ENCODE data around the gene TCF12.

Gene TCF12

DNA sequence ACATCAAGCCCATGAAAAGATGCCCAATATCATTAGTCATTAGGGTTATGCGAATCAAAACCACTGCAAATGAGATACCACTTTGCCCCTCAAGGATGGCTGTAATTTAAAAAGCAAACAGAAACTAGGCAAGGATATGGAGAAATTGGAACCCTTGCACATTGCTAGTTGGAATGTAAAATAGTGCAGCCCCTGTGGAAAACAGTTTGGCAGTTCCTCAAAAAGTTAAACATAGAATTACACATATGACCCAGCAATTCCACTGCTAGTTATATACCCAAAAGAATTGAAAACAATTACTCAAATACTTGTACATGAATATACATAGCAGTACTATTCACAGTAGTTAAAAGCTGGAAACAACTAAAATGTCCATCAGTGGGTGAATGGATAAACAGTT lies 271.0 kb downstream of the TCF12 start:
- H3K27me3 ChIP-seq (ENCODE audit: control insufficient read depth, insufficient read depth, low read length, poor library complexity, severe bottlenecking), result no peaks in the 10 kb centered on the region
- 83 to 100% methylated on average over 1 of the region's 1 CpG for WGBS, 2 experiments

DNA sequence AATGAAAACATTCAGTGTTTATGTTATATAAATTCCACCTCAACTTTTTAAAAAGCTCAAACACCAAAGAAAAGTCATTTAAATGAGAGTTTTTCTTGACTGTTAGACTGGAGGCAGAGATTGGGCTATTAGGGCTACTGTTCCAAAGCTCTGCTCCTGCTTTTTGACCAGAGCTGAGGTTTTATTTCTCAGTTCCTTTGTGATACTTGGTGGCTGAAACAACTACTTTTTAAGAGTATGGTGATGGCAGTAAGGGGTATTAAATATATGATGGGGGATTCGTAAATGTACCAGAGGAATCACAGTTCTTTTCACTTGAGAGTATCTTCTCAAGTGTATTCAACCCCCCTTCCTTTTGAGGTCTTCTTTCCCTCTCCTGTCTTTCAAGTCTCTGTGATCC lies 271.8 kb downstream of the TCF12 start:
- H3K4me1 ChIP-seq (ENCODE audit: control insufficient read depth, insufficient read depth, low read length), result no peaks in the 10 kb centered on the region
- WGBS, 2 experiments, result 86 to 100% methylated on average over 1 of the region's 1 CpG
- no peaks in the 10 kb centered on the region for H3K27me3 ChIP-seq (ENCODE audit: control insufficient read depth, insufficient read depth, low read length, poor library complexity, severe bottlenecking)
- no peaks in the 10 kb centered on the region for H3K9me3 ChIP-seq (ENCODE audit: control insufficient read depth, low read length)
- H3K4me3 ChIP-seq (ENCODE audit: insufficient read depth, low read depth, low read length), result no peak overlapping the region
- no peak overlapping the region for H3K27ac ChIP-seq (ENCODE audit: insufficient read depth, low read depth, low read length, poor library complexity, severe bottlenecking)
- H3K36me3 ChIP-seq (ENCODE audit: control insufficient read depth, insufficient read depth, low read length), result no peaks in the 10 kb centered on the region

More for the DNA sequence above, 271.0 kb downstream of the TCF12 start:
- H3K27ac ChIP-seq (ENCODE audit: insufficient read depth, low read depth, low read length, poor library complexity, severe bottlenecking), result no peak overlapping the region
- no peak overlapping the region for H3K4me3 ChIP-seq (ENCODE audit: insufficient read depth, low read depth, low read length)
- no peaks in the 10 kb centered on the region for H3K9me3 ChIP-seq (ENCODE audit: control insufficient read depth, low read length)
- H3K4me1 ChIP-seq (ENCODE audit: control insufficient read depth, insufficient read depth, low read length), result no peaks in the 10 kb centered on the region
- H3K36me3 ChIP-seq (ENCODE audit: control insufficient read depth, insufficient read depth, low read length), result no peaks in the 10 kb centered on the region

DNA sequence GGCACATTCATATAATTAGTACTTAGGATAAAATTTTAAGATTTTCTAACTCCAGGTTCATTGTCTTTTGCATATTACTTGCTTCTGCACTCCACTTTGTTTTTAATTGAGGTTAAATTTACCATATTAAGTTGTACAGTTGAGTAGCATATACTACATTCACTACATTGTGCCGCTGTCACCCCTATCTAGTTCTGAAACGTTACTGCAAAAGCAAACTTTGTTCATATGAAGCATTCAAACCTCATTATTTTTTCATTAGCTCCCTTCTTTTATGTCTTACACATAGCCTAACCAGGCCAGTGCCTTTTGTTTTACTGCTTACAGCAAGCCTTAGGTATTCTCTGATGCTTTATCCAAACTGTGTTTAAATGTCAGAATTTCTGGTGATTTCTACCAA lies 274.7 kb downstream of the TCF12 start:
- Histone ChIP-seq H3K4me3 (ENCODE audit: insufficient read depth, low read depth, low read length) (no peak overlapping the region), H3K27ac (ENCODE audit: insufficient read depth, low read depth, low read length, poor library complexity, severe bottlenecking) (no peak overlapping the region), H3K4me1 (ENCODE audit: control insufficient read depth, insufficient read depth, low read length) (peaks cover 7% of the 10 kb centered on the region), H3K9me3 (ENCODE audit: control insufficient read depth, low read length) (no peaks in the 10 kb centered on the region), H3K27me3 (ENCODE audit: control insufficient read depth, insufficient read depth, low read length, poor library complexity, severe bottlenecking) (no peaks in the 10 kb centered on the region), H3K36me3 (ENCODE audit: control insufficient read depth, insufficient read depth, low read length) (no peaks in the 10 kb centered on the region)
- 85 to 97% methylated on average over 2 of the region's 2 CpGs for whole genome bisulfite sequencing, 2 experiments

DNA sequence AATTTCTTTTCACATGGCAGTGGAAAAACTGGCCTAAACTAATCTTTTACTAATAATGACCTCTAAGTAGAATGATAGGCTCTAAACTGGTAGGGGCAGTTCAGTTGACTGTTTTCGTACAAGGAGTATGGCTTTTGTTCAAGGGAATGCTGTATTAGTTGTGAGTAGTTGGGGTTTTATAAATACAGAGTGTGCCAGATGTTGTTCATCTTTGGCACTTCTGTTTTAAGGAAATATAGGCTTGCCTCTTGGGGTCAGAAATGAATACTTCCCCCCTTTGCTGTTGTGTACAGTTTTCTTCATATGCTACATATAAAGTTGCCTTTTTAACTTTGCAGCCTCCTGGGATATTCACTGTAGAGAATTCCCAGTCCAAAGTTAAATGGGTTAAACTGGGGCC lies 276.9 kb downstream of the TCF12 start:
- 89 to 91% methylated on average over 1 of the region's 1 CpG for WGBS, 2 experiments
- H3K4me3 ChIP-seq (ENCODE audit: insufficient read depth, low read depth, low read length), result no peak overlapping the region

DNA sequence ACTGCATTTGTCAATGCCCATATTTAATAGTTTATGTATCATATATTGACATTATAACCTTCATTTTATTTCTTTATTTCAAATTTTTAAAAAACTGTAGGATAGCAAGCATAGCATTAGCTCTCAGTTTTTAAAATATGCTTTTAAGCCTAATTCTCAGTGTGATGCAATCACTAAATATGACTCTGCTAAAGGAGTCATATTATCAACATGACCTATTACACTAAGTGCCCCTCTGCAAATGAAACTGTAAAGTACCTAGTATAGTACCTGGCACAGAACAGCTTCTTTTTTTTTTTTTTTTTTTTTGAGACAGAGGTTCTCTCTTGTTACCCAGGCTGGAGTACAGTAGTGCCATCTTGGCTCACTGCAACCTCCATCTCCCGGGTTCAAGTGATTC lies 278.4 kb downstream of the TCF12 start:
- no peaks in the 10 kb centered on the region for H3K36me3 ChIP-seq (ENCODE audit: control insufficient read depth, insufficient read depth, low read length)
- no peaks in the 10 kb centered on the region for H3K9me3 ChIP-seq (ENCODE audit: control insufficient read depth, low read length)
- peaks cover 14% of the 10 kb centered on the region for H3K4me1 ChIP-seq (ENCODE audit: control insufficient read depth, insufficient read depth, low read length)
- H3K27me3 ChIP-seq (ENCODE audit: control insufficient read depth, insufficient read depth, low read length, poor library complexity, severe bottlenecking), result no peaks in the 10 kb centered on the region
- WGBS, 2 experiments, result 89 to 96% methylated on average over 1 of the region's 1 CpG
- H3K4me3 ChIP-seq (ENCODE audit: insufficient read depth, low read depth, low read length), result no peak overlapping the region
- H3K27ac ChIP-seq (ENCODE audit: insufficient read depth, low read depth, low read length, poor library complexity, severe bottlenecking), result no peak overlapping the region

More for the DNA sequence above, 276.9 kb downstream of the TCF12 start:
- no peak overlapping the region for H3K27ac ChIP-seq (ENCODE audit: insufficient read depth, low read depth, low read length, poor library complexity, severe bottlenecking)
- no peaks in the 10 kb centered on the region for H3K36me3 ChIP-seq (ENCODE audit: control insufficient read depth, insufficient read depth, low read length)
- H3K9me3 ChIP-seq (ENCODE audit: control insufficient read depth, low read length), result no peaks in the 10 kb centered on the region
- no peaks in the 10 kb centered on the region for H3K27me3 ChIP-seq (ENCODE audit: control insufficient read depth, insufficient read depth, low read length, poor library complexity, severe bottlenecking)
- peaks cover 14% of the 10 kb centered on the region for H3K4me1 ChIP-seq (ENCODE audit: control insufficient read depth, insufficient read depth, low read length)

DNA sequence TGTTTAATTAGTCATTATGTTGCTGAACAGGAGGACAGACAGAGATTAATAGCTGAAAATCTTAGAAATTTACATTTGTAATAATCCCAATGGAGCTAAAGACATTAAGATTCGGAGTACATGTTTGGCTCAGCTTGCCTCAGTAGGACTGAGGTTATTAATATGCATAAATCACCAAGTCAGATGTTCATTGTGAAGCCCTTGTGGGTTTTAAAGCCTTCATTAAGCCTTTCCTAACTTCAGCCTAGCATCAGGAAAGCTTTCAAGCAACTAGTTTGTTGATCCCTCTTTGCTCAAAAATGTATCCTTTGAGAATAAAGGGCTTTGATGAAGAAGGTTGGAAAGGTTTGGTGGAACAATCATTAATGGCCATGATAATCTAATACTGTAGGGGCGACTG lies 279.7 kb downstream of the TCF12 start:
- H3K4me3 ChIP-seq (ENCODE audit: insufficient read depth, low read depth, low read length), result no peak overlapping the region
- H3K4me1 ChIP-seq (ENCODE audit: control insufficient read depth, insufficient read depth, low read length), result peaks cover 14% of the 10 kb centered on the region
- no peaks in the 10 kb centered on the region for H3K27me3 ChIP-seq (ENCODE audit: control insufficient read depth, insufficient read depth, low read length, poor library complexity, severe bottlenecking)
- no peaks in the 10 kb centered on the region for H3K36me3 ChIP-seq (ENCODE audit: control insufficient read depth, insufficient read depth, low read length)
- H3K9me3 ChIP-seq (ENCODE audit: control insufficient read depth, low read length), result no peaks in the 10 kb centered on the region
- H3K27ac ChIP-seq (ENCODE audit: insufficient read depth, low read depth, low read length, poor library complexity, severe bottlenecking), result no peak overlapping the region
- WGBS, 2 experiments, result 0 to 11% methylated on average over 1 to 2 of the region's 2 CpGs

DNA sequence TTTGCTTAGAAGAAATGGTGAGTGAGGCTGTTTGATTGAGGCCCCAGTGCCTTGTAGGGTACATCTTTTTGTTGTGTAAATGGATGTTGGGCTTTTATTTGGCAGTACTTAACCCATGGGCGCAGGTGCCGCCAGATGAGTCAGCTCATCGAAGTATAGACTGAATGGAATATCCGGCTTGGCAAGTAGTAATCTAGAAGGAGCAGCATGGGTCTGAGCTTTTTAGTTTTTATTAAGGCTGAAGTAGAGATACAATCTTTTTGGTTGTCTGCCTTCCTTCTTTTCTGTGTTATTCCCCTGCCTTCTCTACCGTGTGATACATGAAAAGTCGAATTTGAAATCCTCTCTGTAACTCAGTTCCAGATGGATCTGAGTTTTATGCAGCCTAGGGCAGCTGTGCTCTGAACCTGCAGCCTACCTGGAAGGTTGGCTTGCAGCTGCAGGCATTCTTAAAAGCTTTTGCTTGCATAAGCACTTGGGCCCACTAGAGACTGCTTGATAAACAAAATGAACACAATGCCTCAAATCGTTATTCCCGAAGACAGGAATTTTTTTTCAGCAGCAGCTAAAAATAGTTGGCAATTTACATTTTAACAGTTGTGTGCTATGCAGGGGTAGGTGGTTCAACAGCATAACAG lies 280.3 kb downstream of the TCF12 start:
- peaks cover 14% of the 10 kb centered on the region for H3K4me1 ChIP-seq (ENCODE audit: control insufficient read depth, insufficient read depth, low read length)
- H3K4me3 ChIP-seq (ENCODE audit: insufficient read depth, low read depth, low read length), result no peak overlapping the region
- no peaks in the 10 kb centered on the region for H3K9me3 ChIP-seq (ENCODE audit: control insufficient read depth, low read length)
- no peaks in the 10 kb centered on the region for H3K36me3 ChIP-seq (ENCODE audit: control insufficient read depth, insufficient read depth, low read length)
- WGBS, 2 experiments, result 11 to 14% methylated on average over 8 of the region's 8 CpGs
- H3K27ac ChIP-seq (ENCODE audit: insufficient read depth, low read depth, low read length, poor library complexity, severe bottlenecking), result no peak overlapping the region
- no peaks in the 10 kb centered on the region for H3K27me3 ChIP-seq (ENCODE audit: control insufficient read depth, insufficient read depth, low read length, poor library complexity, severe bottlenecking)

DNA sequence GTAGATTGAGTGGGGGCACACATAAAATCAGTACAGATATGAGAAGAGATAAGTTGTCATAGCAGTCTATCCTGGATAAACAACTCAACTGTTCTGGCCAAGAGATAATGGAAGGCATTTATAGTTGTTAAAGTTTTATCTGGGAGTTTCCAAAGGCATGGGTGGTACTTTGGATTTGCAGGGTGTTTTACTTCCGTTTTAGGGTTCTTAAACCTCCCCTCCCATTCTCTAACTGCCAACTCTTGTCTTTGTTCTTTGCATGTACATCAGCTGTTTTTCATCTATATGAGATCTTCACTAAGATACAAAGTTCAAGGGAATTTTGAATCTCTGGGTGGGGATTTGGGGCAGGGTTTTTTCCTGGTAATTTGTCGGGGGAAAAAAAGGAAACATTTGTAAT lies 283.1 kb downstream of the TCF12 start:
- no peaks in the 10 kb centered on the region for H3K9me3 ChIP-seq (ENCODE audit: control insufficient read depth, low read length)
- H3K4me3 ChIP-seq (ENCODE audit: insufficient read depth, low read depth, low read length), result no peak overlapping the region
- H3K27me3 ChIP-seq (ENCODE audit: control insufficient read depth, insufficient read depth, low read length, poor library complexity, severe bottlenecking), result no peaks in the 10 kb centered on the region
- 80 to 90% methylated on average over 2 of the region's 2 CpGs for WGBS, 2 experiments
- no peak overlapping the region for H3K27ac ChIP-seq (ENCODE audit: insufficient read depth, low read depth, low read length, poor library complexity, severe bottlenecking)
- peaks cover 19% of the 10 kb centered on the region for H3K4me1 ChIP-seq (ENCODE audit: control insufficient read depth, insufficient read depth, low read length)
- no peaks in the 10 kb centered on the region for H3K36me3 ChIP-seq (ENCODE audit: control insufficient read depth, insufficient read depth, low read length)

DNA sequence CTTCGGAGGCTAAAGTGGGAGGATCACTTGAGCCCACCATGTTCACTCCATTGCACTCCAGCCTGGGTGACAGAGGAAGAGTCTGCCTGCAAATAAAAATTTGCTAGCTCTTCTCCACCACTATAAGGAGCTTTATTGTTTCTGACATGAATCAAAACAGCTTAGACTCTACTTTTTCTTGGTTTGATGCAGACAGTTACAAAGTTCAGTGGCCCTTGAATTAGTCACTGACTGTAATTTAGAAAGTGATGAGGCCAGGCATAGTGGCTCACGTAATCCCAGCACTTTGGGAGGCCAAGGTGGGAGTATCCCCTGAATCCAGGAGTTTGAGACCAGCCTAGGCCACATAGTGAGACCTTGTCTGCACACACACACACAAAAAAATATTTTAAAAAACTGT lies 285.5 kb downstream of the TCF12 start:
- Histone ChIP-seq H3K27ac (ENCODE audit: insufficient read depth, low read depth, low read length, poor library complexity, severe bottlenecking) (no peak overlapping the region), H3K36me3 (ENCODE audit: control insufficient read depth, insufficient read depth, low read length) (no peaks in the 10 kb centered on the region), H3K4me3 (ENCODE audit: insufficient read depth, low read depth, low read length) (no peak overlapping the region), H3K4me1 (ENCODE audit: control insufficient read depth, insufficient read depth, low read length) (peaks cover 7% of the 10 kb centered on the region), H3K9me3 (ENCODE audit: control insufficient read depth, low read length) (no peaks in the 10 kb centered on the region), H3K27me3 (ENCODE audit: control insufficient read depth, insufficient read depth, low read length, poor library complexity, severe bottlenecking) (no peaks in the 10 kb centered on the region)
- WGBS, 2 experiments, result 80 to 90% methylated on average over 2 of the region's 2 CpGs

DNA sequence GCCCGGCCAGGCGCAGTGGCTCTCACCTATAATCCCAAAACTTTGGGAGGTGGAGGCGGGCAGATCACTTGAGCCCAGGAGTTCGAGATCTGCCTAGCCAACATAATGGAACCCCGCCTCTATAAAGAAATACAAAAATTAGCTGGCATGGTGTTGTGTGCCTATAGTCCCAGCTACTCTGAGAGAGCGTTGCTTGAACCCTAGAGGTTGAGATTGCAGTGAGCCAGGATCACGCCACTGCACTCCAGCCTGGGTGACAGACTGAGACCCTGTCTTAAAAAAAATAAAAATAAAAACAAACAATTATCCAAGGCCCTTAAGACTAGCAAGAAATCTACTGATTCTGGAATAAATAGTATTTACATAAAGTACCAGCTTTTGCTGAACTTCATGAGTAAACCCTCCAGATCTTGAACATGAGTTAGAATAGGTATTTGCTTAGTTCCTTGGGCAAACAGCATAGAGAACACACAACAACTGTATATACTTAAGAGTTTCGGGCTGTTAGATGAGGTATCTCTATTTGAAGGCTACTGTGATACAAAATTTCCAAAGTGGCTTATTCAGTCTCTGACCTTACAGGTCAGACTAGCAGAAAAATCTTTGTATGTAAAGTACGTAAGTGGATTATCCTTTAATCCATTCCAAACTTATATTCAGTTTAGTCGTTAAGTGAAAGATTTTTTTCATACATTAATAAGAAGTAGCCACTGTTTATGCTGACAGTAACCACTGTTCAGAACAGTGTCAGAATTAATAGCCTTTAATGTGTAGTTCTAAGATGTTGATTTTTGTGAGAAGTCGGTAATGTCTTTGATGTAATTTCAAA lies 286.8 kb downstream of the TCF12 start:
- H3K36me3 ChIP-seq (ENCODE audit: control insufficient read depth, insufficient read depth, low read length), result no peaks in the 10 kb centered on the region
- no peak overlapping the region for H3K27ac ChIP-seq (ENCODE audit: insufficient read depth, low read depth, low read length, poor library complexity, severe bottlenecking)
- H3K9me3 ChIP-seq (ENCODE audit: control insufficient read depth, low read length), result no peaks in the 10 kb centered on the region
- no peak overlapping the region for H3K4me3 ChIP-seq (ENCODE audit: insufficient read depth, low read depth, low read length)
- H3K4me1 ChIP-seq (ENCODE audit: control insufficient read depth, insufficient read depth, low read length), result peaks cover 5% of the 10 kb centered on the region
- WGBS, 2 experiments, result 88 to 96% methylated on average over 9 of the region's 11 CpGs
- H3K27me3 ChIP-seq (ENCODE audit: control insufficient read depth, insufficient read depth, low read length, poor library complexity, severe bottlenecking), result no peaks in the 10 kb centered on the region
